OCI-LY1 (cell line): ENCODE results near the gene SLC29A3.

ENCODE experiments used
- H2AFZ ChIP-seq: fragments of 200-600 bp; sonication (generic), shearing (Covaris generic); 2 replicates; pipeline ENCODE4 v1.6.0; 2014; ENCODE audit warnings: antibody characterized with exemption, mild to moderate bottlenecking, low read length
- H3F3A ChIP-seq: fragments of 200-600 bp; sonication (generic), shearing (Covaris generic); 2 replicates; pipeline ENCODE4 v1.6.0; 2014; ENCODE audit warnings: mild to moderate bottlenecking, antibody characterized with exemption, low read length, moderate library complexity; ENCODE audit not compliant: insufficient read depth
- H3K27ac ChIP-seq: fragments of 200-600 bp; sonication (generic); 2 replicates; pipeline ENCODE4 v1.5.1; 2014; ENCODE audit warnings: low read length, mixed run types, mild to moderate bottlenecking, low read depth; ENCODE audit not compliant: poor library complexity, severe bottlenecking
- H3K27me3 ChIP-seq: fragments of 200-600 bp; sonication (generic); 2 replicates; pipeline ENCODE4 v1.6.0; 2014; ENCODE audit warnings: antibody characterized with exemption, mild to moderate bottlenecking, low read length, moderate library complexity; ENCODE audit not compliant: insufficient read depth
- H3K36me3 ChIP-seq: fragments of 200-600 bp; sonication (generic); 2 replicates; pipeline ENCODE4 v1.6.1; 2014; ENCODE audit warnings: mild to moderate bottlenecking, antibody characterized with exemption, low read length, moderate library complexity, mixed read lengths; ENCODE audit not compliant: insufficient read depth
- H3K4me1 ChIP-seq: fragments of 200-600 bp; sonication (generic); 2 replicates; pipeline ENCODE4 v1.5.1; 2014; ENCODE audit warnings: mild to moderate bottlenecking, low read length, moderate library complexity; ENCODE audit not compliant: insufficient read depth, severe bottlenecking
- H3K4me2 ChIP-seq: fragments of 200-600 bp; sonication (generic), shearing (Covaris generic); 2 replicates; pipeline ENCODE4 v1.6.1; 2014; ENCODE audit warnings: low read length
- H3K4me3 ChIP-seq: fragments of 200-600 bp; sonication (generic); 2 replicates; pipeline ENCODE4 v1.5.1; 2014; ENCODE audit warnings: low read length, low read depth, mild to moderate bottlenecking, mixed read lengths; ENCODE audit not compliant: poor library complexity, severe bottlenecking
- H3K79me2 ChIP-seq: fragments of 200-600 bp; shearing (Covaris generic); 2 replicates; pipeline ENCODE4 v1.6.1; 2016; ENCODE audit warnings: mixed run types, low read length, mixed read lengths; ENCODE audit not compliant: insufficient read depth
- H3K9ac ChIP-seq: fragments of 200-600 bp; sonication (generic), shearing (Covaris generic); 2 replicates; pipeline ENCODE4 v1.6.1; 2014; ENCODE audit warnings: mild to moderate bottlenecking, low read length, mixed read lengths
- H3K9me2 ChIP-seq: fragments of 200-600 bp; sonication (generic), shearing (Covaris generic); 2 replicates; pipeline ENCODE4 v1.6.1; 2014; ENCODE audit warnings: low read depth, mild to moderate bottlenecking, low read length, mixed read lengths
- H3K9me3 ChIP-seq: fragments of 200-600 bp; shearing (Covaris generic); 2 replicates; pipeline ENCODE4 v1.6.1; 2014; ENCODE audit warnings: low read length, mixed read lengths
- H4K20me1 ChIP-seq: fragments of 200-600 bp; sonication (generic), shearing (Covaris generic); 2 replicates; pipeline ENCODE4 v1.6.0; 2016; ENCODE audit warnings: mild to moderate bottlenecking, low read length; ENCODE audit not compliant: insufficient read depth
- CTCF ChIP-seq: fragments of 200-600 bp; sonication (generic), shearing (Covaris generic); IDR thresholded peaks from 2 replicates; pipeline ENCODE4 v1.5.1; 2017; ENCODE audit warnings: mild to moderate bottlenecking, antibody characterized with exemption, low read length, moderate library complexity, mixed read lengths
- EZH2 ChIP-seq: fragments of 200-600 bp; sonication (generic), shearing (Covaris generic); IDR thresholded peaks from 2 replicates; pipeline ENCODE4 v1.8.0; 2017; ENCODE audit warnings: borderline replicate concordance, mixed run types, mild to moderate bottlenecking, antibody characterized with exemption, low read length, moderate library complexity, mixed read lengths

Gene SLC29A3

GRCh38 chr10:71316786-71317160 is 2.3 kb upstream of the SLC29A3 start:
- TF ChIP-seq CTCF (no peak), EZH2 (no peak)
- Histone ChIP-seq H3K36me3 (no peaks in the 10 kb centered on the region), H4K20me1 (no peaks in the 10 kb centered on the region), H3F3A (no peaks in the 10 kb centered on the region), H3K9me3 (no peaks in the 10 kb centered on the region), H3K9ac (no peak overlapping the region), H3K9me2 (no peaks in the 10 kb centered on the region), H3K79me2 (no peaks in the 10 kb centered on the region), H3K27me3 (no peaks in the 10 kb centered on the region), H3K4me1 (peaks cover 16% of the 10 kb centered on the region), H2AFZ (no peak overlapping the region), H3K4me2 (no peak overlapping the region), H3K27ac (no peak overlapping the region), H3K4me3 (no peak overlapping the region)

- Histone ChIP-seq H3K27me3 (no peaks in the 10 kb centered on the region), H3K27ac (no peak overlapping the region), H3K4me2 (no peak overlapping the region), H4K20me1 (no peaks in the 10 kb centered on the region), H3K9ac (no peak overlapping the region), H3K79me2 (no peaks in the 10 kb centered on the region), H3K9me2 (no peaks in the 10 kb centered on the region), H3K9me3 (no peaks in the 10 kb centered on the region), H3K4me1 (peaks cover 16% of the 10 kb centered on the region), H3K36me3 (no peaks in the 10 kb centered on the region), H3K4me3 (no peak overlapping the region), H3F3A (no peaks in the 10 kb centered on the region), H2AFZ (no peak overlapping the region)
- TF ChIP-seq EZH2 (no peak), CTCF (no peak)
These were observed 1.3 kb upstream of the SLC29A3 start for GRCh38 chr10:71317739-71318138.

- Histone ChIP-seq H3K36me3 (peaks cover 12% of the 10 kb centered on the region), H2AFZ (no peak overlapping the region), H3F3A (no peaks in the 10 kb centered on the region), H3K27me3 (no peaks in the 10 kb centered on the region), H3K4me3 (peak overlapping the region; percentile 91), H3K9me3 (no peaks in the 10 kb centered on the region), H3K4me1 (peaks cover 16% of the 10 kb centered on the region), H3K79me2 (no peaks in the 10 kb centered on the region), H3K9me2 (no peaks in the 10 kb centered on the region), H3K4me2 (peak overlapping the region; percentile 80), H4K20me1 (no peaks in the 10 kb centered on the region), H3K27ac (no peak overlapping the region), H3K9ac (peak overlapping the region; percentile 91)
- TF ChIP-seq CTCF = no peak
- no peak for TF ChIP-seq EZH2
These were observed 837 bp downstream of the SLC29A3 start for GRCh38 chr10:71319800-71320392.
